GM18499 (cell line): ENCODE data around the gene FHL1.

Experiments
- ATAC-seq: cut with Tn5 transposase; IDR thresholded peaks from one replicate; pipeline ENCODE4 v1.9.1; 2021; ENCODE audit warnings: moderate number of reproducible peaks; ENCODE audit not compliant: insufficient read depth, unreplicated experiment

Gene FHL1

DNA sequence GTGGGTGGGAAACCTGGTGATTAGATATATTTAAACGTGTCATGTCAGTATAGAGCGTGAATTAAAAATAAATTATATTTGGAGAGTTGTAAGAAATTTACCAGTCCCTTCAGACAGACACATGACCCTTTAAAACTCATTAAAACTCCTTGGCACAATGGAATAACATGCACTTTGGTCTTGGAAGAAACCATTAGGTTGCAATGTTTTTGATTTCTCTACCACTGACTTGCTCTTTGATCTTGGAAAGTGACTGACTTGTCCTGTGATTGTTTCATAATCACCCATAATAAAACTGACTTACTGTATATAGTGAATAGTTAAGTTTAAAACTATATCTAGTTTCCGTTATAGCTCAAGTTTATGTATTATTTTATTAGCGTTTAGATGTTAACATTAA is 35.8 kb downstream of the FHL1 start:
- ATAC-seq: no peak

DNA sequence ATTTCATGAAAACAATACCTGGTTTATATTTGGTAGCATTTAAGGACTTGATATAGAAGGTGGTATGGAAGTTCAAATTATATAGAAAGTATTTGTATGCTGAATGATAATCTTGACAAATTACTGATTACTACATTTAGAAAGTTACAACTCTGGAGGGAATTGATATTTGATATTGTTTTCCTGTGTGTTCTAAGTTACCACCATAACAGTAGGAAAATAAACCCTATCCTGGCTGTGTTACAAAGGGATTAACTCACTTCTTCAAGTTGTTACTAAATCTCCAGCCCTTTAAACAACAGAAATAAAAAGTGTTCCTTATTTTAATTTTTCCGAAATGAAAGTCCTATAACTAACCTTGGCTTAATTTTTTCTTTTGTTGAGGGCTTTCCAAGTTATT is 36.6 kb downstream of the FHL1 start:
- no peak for ATAC-seq

DNA sequence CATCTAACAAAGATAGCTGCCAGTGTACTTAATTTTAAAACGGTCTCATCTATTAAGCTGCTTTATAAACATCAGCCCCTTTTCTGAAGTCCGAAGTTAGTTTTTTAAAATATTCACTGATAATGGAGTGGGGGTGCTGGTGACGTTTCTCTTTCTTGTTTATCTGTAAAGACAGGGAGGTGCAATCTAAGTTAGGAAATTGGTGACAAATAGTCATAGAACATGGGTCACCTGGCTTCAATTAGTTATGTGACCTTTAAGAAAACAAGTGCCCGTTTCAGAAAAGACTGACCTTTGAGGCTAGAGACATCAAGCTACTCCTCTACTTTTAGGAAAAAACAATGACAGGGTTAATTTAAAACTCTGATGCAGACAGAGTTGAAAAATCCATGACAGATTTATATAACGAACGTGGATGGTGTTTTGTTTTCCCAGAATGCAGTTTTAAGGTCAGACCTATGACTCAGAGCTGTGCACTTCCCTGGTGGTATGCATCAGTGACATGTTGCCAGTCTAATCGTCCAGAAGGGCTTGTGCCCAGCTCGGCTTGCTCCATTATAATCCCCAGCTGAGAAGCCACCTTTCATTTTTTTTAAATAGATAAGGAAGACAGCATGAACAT is 38.2 kb downstream of the FHL1 start:
- no peak for ATAC-seq

DNA sequence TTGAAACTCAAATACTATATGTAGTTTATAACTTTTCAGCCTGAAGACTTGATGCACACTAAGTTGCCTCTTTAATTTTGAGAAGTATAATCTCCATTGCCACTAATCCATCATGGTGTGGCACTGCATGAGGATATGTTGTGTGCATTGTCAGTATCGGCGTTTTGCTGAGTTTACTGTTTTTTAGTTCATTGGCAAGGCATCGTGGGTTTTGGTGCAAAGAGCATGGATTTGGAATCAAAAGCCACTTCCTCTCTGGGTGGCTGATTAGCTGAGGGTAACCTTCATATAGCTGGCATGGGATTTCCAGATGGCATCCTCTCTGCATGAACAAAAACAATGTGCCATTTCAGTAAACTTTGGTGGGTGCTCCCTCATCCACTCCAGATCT is 38.7 kb downstream of the FHL1 start:
- ATAC-seq: no peak

DNA sequence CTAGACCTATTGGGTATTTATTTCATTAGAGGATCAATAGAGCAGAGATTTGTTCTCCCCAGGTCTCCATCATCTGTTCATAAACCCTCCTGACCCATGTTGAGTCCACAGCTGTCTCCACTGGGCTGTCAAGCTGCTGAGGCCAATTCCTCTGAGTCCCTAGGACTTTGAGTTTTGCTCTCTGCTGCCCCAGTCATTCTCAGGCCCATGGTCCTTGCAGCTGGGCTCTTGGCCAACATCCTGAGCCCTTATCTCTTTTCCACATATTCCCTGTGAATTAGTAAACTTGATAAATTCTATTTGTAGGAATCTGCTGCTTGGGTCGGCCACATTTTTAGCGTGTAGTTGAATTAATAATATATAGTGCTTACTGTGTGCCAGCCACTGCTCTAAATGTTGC is 41.9 kb downstream of the FHL1 start:
- no peak for ATAC-seq

DNA sequence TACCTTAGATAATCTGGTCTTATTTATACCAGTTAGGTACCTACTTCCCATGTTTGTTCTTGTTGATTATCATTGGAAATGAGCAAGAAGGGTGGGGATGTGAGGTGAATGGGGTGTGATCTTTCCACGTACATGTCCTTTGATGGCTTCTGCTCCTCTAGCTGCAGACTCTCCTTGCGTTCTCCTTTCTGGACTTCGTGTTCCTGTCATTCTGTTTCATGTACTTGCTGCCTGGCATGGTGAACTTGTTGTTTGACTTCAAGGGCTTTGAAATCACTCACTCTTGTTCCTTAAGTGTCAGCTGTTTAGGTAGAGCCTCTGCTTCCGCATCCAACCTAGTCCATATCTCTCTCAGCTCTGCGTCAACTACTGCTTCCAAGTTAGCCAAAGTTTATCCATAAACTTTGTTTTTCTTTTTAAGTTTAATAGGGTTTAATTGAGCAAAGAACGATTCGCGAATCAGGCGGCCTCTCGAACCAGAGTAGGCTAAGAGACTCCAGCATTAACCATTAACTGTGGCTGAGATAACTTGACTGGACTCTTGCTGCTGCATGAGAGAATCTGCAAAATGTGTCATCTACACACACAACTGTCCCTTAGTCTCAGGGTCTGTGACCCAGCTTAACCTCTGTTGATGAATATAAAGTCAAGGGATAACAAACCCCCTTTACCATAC is 42.8 kb downstream of the FHL1 start:
- ATAC-seq: no peak

DNA sequence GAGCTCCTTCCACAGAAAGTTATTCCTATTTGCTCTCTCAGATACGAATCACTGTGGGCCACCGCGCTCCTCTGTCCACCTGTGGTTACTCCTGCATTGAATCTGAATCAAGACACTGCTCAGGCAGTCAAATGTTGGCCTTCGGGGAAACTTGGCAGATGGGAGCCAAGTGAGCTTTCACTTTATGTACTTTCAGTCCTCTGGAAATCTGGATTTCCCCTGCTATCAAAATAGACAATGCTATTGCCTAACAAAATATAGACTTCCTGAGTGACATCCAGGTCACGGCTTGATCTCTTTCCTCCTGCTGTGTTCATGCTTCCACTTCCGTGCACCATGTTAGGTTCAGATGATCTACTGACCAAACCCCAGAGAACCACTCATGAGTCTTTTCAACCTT is 43.8 kb downstream of the FHL1 start:
- no peak for ATAC-seq

DNA sequence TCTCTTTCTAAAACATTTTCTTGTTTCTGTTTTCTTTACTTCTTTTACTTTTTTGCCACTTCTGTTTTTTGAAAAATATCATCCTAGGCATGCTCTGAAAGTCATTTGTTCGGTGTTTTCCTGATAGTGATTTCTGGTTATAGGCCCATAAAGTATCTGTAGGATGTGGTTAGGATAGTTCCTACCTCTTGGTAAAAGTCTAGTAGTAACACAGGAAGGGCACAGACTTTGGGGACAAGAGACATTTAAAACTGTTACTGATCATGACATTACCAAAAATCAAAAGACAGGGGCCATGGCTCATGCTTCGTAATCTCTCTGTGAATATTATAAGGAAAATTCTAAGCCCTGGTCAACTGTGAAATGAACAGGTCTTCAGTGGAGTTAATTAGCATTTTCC is 44.8 kb downstream of the FHL1 start:
- no peak for ATAC-seq

DNA sequence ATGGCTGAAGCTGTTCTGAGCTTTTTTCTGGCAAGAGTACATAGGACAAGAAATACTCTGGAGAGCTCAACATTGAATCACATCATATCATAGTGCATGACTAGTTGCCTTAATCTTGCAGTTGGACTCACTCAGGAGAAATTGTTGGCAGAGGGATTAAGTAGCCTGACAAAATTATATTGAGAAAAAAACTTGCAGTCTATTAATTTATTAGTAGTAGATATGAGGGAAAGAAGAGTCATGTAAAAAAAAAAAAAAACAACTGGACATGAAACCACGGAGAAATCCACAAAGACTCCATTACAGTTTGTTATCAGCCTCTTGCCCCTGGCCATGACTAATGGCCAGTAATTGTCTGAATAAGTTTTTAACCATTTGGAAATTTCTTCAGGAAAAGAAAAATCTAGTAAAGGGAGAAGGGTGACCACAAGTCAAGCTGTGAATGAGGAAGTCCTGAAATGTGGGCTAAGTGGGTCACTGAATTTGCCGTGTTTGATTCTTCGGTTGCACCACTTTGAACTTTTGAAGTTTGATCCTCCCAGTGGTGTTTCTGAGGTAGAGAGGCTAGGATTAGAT is 45.6 kb downstream of the FHL1 start:
- no peak for ATAC-seq

DNA sequence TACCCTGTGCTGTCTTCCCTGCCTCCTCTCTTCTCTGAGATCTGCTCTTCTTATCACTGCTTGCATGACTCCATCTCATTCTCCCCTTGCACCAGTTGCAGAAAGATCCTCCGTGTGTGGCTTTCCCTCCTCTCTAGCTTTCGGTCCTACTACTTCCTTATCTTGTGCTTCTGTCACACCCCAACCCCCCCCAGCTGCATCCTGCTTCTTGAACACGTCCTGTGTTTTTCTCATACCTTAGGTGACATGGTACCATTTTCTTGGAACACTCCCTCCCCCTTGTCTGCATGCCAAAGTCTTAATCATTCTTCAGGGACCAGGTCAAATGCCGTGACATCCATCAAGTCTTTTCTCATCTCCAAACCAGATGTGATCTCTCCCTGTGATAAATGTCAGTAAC is 46.4 kb downstream of the FHL1 start:
- ATAC-seq: no peak

DNA sequence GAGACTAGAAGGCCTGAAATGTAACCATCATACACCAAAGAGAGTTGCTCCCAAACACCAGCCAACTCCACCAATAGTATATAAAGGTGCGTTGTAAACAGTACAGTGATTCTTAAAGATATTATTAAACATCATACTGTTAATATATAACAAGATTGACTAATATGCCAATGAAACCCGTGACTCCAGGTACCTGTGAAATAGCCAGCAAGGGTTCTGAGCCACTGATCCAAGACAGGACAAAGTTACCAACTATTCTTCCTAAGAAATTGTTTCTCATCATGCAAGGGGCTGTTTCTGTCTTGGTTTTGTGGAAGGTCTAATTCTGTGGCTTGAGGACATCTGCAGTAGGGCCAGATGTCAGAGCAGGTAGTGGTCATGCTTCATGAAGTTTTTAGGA is 47.2 kb downstream of the FHL1 start:
- no peak for ATAC-seq

DNA sequence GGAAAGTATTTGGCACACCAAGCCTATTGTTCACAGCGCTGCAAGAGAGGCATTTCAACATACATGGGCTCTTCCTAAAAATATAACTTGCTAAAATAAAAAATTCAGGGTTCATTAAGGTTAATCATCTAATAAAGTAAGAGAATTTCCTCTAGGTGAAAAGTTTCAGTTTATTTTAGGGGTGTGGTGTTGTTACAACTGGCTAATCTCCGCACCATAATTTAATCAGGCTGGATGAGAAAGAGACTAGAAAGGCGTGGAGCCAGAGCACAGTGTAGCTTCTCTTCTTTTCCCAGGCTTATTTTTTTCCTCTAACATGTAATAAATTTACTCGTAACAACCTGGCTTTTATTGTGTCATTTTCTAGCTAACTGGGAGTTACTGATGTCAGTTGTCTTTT is 47.9 kb downstream of the FHL1 start:
- no peak for ATAC-seq

DNA sequence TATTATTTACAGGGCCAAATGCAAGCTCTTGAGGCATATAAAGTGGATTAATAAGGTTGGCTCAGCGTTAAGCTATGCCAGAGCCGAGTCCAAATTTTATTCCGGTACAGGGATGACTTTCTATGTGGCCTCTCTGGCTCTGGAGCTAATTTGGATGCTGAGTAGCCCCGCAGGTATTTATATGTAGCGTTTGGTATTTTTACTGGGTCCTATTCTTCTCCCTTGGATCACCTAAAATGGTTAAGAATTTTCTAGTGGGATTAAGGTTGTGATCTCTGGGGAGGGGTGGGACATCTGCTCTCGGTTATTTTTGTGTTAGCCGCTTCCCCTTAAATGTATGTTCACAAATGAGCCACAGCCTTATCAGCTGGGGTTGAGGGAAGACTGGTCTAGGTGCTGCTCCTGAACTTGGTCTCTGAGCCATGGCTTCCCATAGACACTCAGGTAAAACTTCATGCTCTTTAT is 49.4 kb downstream of the FHL1 start:
- ATAC-seq: no peak

DNA sequence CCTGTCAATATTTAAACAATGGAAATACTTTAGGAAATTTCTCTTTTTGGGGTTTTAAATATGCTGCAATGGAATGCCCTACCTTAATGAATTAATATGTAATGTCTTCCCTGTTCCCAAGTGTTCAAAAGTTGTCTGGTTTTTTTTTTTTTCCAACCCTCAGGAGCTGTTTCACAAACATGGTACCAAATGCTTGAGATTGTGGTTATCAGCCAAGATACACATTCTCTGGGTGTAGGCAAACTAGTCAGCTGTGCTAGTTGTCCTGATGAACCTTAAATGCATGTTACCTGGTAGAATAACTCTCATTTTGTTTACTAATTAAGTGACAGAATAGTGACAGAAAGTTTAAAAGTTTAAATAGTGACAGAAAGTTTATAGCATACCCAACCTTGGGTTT is 50.7 kb downstream of the FHL1 start:
- no peak for ATAC-seq

DNA sequence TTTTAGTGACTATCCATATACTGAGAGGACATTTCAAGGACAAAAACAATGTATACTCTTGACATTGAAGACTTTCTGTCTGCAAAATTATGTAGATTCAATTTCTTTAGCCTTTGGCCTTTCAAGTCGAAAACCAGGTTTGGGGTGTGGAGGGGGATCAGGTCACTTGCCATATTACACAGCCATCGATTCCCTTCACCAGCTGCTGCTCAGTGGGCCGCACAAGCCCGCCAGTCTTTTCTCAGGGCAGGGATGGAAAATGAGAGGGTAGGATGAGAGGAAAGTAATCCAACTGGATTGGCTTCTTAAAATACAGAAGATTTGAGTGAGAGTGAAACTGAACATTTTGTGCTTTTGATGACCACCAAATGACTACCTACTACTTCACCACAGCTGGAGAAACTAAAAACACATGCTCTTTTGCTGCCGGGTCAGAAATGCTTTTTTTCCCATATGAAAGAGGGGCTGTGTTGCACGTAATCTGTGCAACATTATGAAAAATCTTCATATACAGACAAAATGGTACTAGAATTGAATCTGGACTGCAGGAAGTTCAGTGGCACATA is 51.4 kb downstream of the FHL1 start:
- no peak for ATAC-seq

DNA sequence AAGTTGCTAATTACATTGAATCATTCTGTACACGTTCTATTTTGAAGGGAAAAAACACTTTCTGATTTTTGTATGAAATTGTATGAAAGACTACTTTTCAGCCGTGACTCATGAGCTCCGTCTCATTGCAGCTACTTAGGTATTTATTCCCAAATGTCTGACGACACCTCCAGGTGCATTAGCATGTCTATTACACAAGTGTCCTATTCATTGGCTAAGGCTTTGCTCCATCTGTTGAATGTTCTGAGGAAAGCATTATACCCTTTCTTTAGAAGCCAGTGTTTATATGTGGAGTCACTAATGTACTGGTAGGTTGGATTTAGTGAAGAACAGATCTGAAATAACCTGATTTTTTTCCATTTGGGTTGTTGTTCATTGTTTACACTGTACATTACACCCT is 52.0 kb downstream of the FHL1 start:
- no peak for ATAC-seq

DNA sequence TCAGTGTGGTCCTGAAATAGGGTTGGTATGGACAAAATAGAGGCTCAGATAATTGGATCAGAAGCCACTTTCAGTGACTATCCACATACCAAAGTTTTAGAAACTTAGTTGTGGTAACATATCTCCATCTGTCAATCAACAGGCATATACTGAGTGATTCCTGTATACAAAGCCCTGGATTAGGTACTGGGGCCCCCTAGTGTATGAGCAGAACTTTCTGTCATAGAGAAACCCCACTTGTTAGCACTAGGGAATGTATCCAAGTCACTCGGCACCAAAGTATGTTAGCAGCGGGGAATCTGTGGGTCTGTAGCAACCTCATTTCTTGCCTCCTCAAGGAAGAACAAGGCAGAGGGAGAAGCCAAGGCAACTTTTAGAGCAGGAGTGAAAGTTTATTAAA is 53.1 kb downstream of the FHL1 start:
- ATAC-seq: no peak

DNA sequence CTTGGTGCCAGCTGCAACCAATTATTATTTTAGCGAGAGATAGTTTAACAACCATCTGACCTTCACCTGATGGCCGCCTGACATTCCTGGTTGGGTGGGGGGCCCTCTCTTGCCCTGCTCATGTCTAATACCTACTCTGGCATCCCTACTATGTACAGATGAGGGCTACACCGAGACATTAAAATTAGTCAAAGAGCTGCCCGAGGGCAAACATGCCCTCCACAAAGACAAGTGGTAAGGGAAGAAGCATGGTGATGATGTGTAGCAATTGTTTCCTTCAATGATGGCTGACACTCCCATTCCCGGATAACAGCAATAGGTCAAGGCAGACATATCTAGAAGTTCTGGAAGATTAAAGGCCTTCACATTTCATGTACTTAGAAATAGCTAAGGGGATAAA is 54.3 kb downstream of the FHL1 start:
- no peak for ATAC-seq

DNA sequence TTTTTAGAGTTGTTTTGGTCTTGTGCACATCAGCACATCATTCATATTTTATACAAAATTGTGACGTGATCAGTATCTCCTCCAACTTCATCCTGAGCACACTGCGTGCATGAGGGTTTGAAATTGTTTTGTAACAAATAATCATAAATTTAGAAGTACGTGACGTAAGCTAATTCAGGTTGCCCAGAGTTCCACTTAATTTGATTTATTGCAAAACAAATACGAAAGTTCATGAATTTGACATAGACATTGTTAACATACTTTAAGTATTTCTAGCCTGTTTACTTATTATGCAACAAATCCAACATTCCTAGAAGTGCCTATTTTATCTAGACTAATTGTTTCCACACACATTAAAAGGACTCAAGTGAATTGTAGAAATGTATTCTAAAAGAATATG is 55.6 kb downstream of the FHL1 start:
- no peak for ATAC-seq

DNA sequence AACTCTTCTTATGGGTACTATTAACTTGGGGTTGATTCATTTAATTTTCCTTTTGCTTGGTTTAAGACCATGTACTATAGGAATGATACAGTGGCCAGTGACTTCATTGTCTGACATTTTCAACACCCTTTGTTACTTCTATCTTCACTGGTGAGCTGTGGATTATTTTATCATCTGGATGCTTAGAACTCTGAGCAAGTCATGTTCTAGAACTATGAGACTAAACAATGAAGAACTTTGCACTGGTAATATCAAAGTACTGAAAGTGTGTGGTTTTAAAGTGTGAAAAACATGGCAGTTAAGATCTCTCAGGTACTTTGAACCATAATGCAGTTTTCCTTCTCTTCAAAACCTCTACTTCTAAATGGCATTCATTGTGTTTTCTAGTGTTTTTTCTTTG is 56.1 kb downstream of the FHL1 start:
- ATAC-seq: no peak

DNA sequence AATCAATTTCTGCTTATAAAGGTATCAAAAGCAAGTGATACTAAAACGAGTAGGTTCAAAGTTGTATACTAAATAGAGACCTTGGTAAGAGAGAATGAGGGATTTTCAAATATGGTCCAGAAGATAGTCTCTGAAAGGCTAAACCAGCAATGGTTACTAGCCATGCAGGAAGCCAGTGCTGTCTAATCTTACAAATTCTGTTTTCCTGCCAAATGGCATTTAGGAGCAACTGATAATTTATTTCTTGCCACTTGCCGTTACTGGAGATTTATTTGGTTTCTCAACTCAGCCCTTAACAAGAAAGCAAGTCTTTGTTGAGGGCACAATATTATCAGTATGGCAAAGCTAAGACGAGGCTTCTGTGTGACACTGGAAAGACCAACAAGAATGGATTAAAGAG is 56.6 kb downstream of the FHL1 start:
- no peak for ATAC-seq

DNA sequence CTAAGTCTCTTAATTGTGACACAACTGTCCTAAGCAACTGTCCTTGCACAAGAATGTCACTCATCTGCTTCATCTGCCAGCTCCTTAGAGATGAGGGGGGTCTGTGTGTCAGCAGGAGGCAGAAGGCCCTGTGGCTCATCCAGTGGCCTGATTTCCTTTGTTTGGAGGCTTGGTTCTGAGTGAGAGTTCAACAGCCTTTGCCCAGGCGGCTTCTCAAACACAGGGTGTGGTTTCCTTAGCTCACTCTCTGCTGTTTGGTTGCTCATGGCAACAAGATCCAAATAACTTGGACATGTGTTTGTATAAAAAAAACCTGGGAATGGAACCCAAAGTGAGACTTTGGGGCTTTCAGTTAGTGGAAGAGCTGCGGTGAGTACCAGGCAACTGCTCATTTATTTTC is 57.2 kb downstream of the FHL1 start:
- ATAC-seq: no peak
